GM18519 (cell line): Measurements from ENCODE around the gene SIVA1.

ENCODE experiments used
- ATAC-seq: cut with Tn5 transposase; IDR thresholded peaks from one replicate; pipeline ENCODE4 v1.9.1; 2021; ENCODE audit warnings: mild to moderate bottlenecking, moderate library complexity; ENCODE audit not compliant: unreplicated experiment, low FRiP score

Gene SIVA1

GRCh38 chr14:104794631-104794992, 41.7 kb downstream of the SIVA1 start:
- no peak for ATAC-seq

DNA sequence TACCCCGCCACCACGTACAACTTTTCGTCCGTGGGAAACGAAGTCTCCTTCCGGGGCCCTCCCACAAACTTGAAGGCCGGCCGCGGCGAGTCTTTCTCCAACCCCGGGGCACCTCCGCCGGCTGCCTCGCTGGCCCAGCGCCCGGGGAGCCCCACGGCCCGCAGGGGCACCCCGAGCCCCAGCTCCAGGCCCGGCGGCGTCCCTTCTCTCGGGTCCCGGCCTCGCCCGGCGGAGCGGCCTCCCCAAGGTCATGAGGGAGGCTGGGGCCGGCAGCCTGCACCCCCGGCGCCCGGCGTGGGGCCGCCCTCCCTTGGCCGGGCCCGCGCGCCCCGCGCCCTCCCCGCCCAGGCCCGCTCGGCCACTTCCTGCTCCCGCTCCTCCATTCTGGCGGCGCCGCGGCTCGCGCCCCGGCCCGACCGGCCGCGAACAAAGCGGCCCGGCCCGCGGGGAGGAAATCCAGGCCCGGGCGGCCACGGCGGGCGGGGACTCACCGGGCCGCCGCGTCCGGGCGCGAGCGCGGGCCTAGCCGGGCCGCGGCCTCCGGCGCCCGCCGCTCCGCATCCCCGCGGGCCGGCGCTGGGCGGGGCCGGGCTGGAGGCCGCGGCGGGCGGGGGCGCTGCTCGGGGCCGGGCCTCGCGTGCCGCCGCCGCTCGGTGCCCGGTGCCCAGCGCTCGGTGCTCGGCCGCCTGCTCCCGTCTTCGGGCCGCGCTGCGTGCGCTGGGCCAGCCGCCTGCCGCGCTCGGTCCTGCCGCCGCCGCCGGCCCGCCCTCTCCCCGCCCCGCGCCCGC, 42.2 kb downstream of the SIVA1 start, which contains the start of gene AKT1:
Gene AKT1 (minus strand): TSS at position 756 of the 788 bp plus-strand sequence. CDS start 3,105 bp downstream, outside the sequence.
- no peak for ATAC-seq

GRCh38 chr14:104795781-104796686, 43.1 kb downstream of the SIVA1 start:
- ATAC-seq = no peak

DNA sequence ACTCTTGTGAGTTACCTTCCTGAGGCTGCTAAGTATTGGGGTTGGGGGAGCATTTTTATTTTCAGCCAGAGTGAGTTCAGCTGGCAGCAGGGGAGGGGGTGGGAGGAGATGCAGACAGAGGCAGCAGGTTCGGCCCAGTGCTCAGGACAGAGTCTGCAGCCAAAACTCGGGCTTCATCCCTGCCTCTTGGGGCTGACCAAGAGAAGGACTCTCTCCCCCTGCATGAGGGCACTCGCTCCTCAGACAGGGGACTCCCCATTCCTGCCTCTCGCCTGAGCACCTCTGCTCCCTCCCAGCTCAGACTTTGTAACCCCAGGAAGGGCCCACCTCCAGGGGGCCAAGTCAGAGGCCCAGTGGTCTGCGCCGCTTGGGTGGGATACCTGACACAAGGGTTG, 43.7 kb downstream of the SIVA1 start:
- no peak for ATAC-seq

- no peak for ATAC-seq
These were observed 44.4 kb downstream of the SIVA1 start for GRCh38 chr14:104797115-104798044.

GRCh38 chr14:104798300-104799243, 45.6 kb downstream of the SIVA1 start:
- no peak for ATAC-seq

DNA sequence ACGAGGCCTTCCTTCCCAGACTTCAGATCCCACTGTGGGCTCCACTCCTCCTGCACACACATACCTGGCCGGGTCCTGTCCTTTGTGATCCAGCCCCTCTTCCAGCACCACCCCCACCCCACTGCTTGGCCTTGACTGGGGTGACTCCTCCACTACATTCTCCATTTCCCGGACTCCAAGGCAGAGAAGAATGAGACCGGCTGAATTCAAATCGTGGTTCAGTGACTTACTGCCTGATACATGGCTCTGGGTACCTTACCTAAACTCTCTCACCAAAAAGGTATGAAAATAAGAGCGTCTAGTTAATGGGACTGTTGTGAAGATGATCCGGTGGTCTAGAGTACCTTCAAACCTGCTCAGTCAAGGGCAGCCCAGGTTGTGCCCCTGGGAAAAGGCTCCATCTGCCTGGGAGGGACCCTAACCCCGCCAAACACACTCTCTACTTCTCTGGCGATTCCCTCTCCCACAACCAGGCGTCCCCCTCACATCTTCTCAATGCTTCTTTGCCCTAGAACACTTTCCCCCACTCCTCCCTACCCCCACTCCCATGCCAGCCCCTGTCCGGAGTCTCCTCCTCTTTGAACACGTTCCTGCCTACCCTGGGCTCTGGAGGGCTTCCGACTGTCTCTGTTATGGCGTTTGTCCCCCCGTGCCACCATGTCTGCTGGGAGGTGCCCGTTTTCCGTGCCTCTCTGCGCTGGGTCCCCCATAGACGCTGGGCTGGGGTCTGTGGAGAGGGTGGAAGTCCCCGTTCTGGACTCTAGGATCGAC, 46.5 kb downstream of the SIVA1 start:
- no peak for ATAC-seq

DNA sequence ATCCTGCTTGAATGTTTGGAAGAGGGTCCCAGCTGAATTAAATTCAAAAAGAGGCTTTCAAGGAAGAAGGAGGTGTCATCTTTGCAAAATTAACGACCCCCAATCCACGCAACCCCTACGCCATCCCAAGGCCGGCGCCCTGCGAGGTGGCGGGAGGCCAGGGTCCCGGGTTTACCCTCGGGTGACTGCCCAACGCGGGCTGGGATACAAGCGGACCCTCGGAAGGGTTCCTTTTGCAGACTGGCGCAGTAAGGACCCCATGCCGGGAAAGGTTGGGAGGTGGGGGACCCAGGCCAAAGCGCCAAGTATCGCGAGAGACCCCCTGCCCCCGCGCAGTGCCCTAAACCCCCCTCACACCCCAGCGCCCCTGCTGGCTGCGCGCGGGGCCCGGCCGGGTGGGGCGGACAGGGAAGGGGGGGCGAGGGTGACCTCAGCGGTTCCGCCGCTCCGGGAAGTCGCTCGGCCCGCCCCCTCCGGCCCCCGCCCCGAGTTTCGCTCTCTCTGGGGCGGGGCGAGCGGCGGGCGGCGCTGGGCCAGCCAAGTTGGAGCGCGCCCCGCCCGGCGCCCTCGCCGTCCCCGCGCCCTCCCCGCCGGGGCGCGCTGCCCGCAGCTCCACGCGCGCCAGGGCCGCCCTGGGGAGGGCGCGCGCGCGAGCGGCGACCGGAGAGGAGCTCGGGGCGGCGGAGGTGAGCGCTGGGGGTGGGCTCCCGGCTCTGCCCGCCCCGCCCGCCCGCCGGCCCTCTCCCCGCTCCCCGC, 47.2 kb downstream of the SIVA1 start:
- no peak for ATAC-seq

GRCh38 chr14:104800771-104801519, 48.0 kb downstream of the SIVA1 start, which contains the start of gene ZBTB42:
TSS of gene ZBTB42 (plus strand) at chr14:104801101. CDS start at chr14:104801198, 97 bp downstream.
- no peak for ATAC-seq

DNA sequence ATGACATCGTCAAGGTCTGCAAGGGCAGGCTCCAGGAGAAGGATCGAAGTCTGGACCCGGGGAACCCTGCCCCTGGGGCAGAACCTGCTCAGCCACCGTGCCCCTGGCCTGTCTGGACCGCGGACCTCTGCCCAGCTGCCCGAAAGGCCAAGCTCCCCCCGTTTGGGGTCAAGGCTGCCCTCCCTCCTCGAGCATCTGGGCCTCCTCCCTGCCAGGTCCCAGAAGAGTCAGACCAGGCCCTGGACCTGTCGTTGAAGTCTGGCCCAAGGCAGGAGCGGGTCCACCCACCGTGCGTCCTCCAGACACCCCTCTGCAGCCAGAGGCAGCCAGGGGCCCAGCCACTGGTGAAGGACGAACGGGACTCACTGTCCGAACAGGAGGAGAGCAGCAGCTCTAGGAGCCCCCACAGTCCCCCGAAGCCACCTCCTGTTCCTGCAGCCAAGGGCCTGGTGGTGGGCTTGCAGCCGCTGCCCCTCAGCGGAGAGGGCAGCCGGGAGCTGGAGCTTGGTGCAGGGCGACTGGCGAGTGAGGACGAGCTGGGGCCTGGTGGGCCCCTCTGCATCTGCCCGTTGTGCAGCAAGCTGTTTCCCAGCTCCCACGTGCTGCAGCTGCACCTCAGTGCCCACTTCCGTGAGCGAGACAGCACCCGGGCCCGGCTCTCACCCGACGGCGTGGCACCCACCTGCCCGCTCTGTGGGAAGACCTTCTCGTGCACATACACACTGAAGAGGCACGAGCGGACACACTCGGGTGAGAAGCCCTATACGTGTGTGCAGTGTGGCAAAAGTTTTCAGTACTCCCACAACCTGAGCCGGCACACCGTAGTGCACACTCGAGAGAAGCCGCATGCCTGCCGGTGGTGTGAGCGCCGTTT, 48.8 kb downstream of the SIVA1 start:
- no peak for ATAC-seq

- ATAC-seq = no peak
These were observed 49.6 kb downstream of the SIVA1 start for GRCh38 chr14:104802394-104803184.

DNA sequence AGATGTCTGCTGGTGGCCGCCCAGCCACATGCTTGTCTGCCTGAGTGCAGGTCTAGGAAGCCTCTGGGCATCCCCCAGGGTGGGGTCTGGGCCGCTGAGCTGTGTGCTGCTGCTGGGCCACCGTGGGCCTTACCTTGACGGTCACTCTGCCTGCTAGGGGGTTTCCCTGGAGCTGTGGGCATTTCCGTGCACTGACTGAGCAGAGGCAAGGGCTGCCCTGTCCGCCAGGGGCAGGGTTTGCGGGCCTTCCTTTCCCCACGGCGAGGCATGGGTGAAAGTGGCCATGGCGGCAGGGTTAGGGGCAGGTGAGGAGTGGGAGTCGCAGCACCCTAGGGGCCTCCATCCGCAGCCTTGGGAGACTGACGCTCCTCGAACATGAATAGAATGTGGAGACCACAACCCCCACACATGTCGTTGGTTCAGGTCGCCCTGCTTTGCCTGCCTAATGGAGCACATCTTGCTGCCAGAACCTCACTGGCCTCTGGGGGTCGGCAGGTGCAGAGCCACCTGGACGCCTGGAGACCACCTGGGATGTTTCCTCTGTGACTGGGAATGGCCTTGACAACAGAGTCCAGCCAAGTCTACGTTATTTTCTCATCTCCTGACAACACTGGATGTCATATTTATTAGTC, 50.4 kb downstream of the SIVA1 start:
- ATAC-seq = no peak

GRCh38 chr14:104803912-104804410, 51.0 kb downstream of the SIVA1 start:
- no peak for ATAC-seq

- ATAC-seq = no peak
These were observed 51.8 kb downstream of the SIVA1 start for GRCh38 chr14:104804481-104805325.
